HCT116 (cell line): Measurements from ENCODE around the gene FOXD1. TPM values are rescaled to one million over a fixed set of nuclear protein-coding genes. Genes with fewer than 3 reads are reported as not detected.

ENCODE experiments used
- ATAC-seq: fragments of 200-7000 bp; cut with Tn5 transposase; 2 replicates; pipeline ENCODE4 v1.9.1; 2020; ENCODE audit warnings: mild to moderate bottlenecking, moderate library complexity
- BruUV-seq: library from RNA; stranded (reverse); fragments of 400-500 nt; replicated peaks from 2 replicates; lab custom pipeline; 2021; lab: Mats Ljungman, UMichigan
- CTCF ChIA-PET: fragments of 300-600 bp; sonication (Branson Sonifier 250); formaldehyde crosslinking; loops from one replicate; lab custom pipeline; 2021; ENCODE audit warnings: antibody characterized with exemption; lab: Charles Lee
- POLR2A ChIA-PET: fragments of 300-600, 350-600 bp; sonication (Branson Sonifier 250); formaldehyde crosslinking; loops from one replicate; lab custom pipeline; 2021; ENCODE audit warnings: antibody characterized with exemption; lab: Charles Lee
- RAD21 ChIA-PET, 2 experiments: fragments of 300-600 bp; sonication (Branson Sonifier 250); formaldehyde crosslinking; loops; one replicate each; lab custom pipeline; 2023; ENCODE audit warnings: low total read pairs in 2 of 2; ENCODE audit not compliant: uncharacterized antibody in 2 of 2, unreplicated experiment in 2 of 2, low non-redundant PET in 1 of 2; lab: Charles Lee
- DNase-seq: peaks from one replicate; pipeline ENCODE4 v3.0.0-alpha.2; 2010; ENCODE audit warnings: low read depth, low spot score
- H2AFZ ChIP-seq: fragments of 200-600 bp; shearing (Covaris generic), sonication (generic); 2 replicates; pipeline ENCODE4 v1.6.1; 2017; ENCODE audit warnings: low read depth, mixed run types, mixed read lengths, antibody characterized with exemption, low read length; ENCODE audit not compliant: poor library complexity, severe bottlenecking
- H3K27ac ChIP-seq: 2 replicates; pipeline ENCODE4 v1.5.1; 2012; ENCODE audit warnings: low read depth, low read length
- H3K27me3 ChIP-seq: fragments of 200-600 bp; sonication (generic); 2 replicates; pipeline ENCODE4 v1.6.1; 2016; ENCODE audit warnings: mixed run types, low read length, mixed read lengths; ENCODE audit not compliant: insufficient read depth
- H3K36me3 ChIP-seq, 2 experiments: fragments of 200-500 bp in 1 of 2; fragments of 200-600 bp in 1 of 2; sonication (Bioruptor generic) in 1 of 2; sonication (generic) in 1 of 2; 2 replicates each; pipeline versions ENCODE4 v1.5.1 to v1.6.1; 2014 to 2016; ENCODE audit warnings: low read length in 2 of 2, inconsistent platforms in 1 of 2, mixed read lengths in 1 of 2, mixed run types in 1 of 2; ENCODE audit not compliant: insufficient read depth in 2 of 2, control insufficient read depth in 1 of 2
- H3K4me1 ChIP-seq, 2 experiments: fragments of 200-600 bp in 1 of 2; sonication (generic) in 1 of 2; 2 replicates each; pipeline versions ENCODE4 v1.5.1 to v1.6.1; 2012 to 2017; ENCODE audit warnings: low read length in 2 of 2, inconsistent platforms in 1 of 2, mild to moderate bottlenecking in 1 of 2, mixed read lengths in 1 of 2, mixed run types in 1 of 2, moderate library complexity in 1 of 2; ENCODE audit not compliant: insufficient read depth in 2 of 2, control insufficient read depth in 1 of 2
- H3K4me2 ChIP-seq: fragments of 200-600 bp; sonication (generic); 2 replicates; pipeline ENCODE4 v1.6.1; 2017; ENCODE audit warnings: mixed run types, low read length, mixed read lengths
- H3K4me3 ChIP-seq, 2 experiments: fragments of 200-600 bp in 1 of 2; sonication (generic) in 1 of 2; replicated peaks in 1 of 2; 2 replicates each; pipeline ENCODE4 v1.5.1; 2011 to 2016; ENCODE audit warnings: low read length in 2 of 2, control low read depth in 1 of 2, low read depth in 1 of 2, mild to moderate bottlenecking in 1 of 2, mixed read lengths in 1 of 2, mixed run types in 1 of 2
- H3K79me2 ChIP-seq: fragments of 200-600 bp; sonication (generic); 2 replicates; pipeline ENCODE4 v1.6.1; 2017; ENCODE audit warnings: mild to moderate bottlenecking, mixed run types, low read length, moderate library complexity, mixed read lengths; ENCODE audit not compliant: insufficient read depth
- H3K9ac ChIP-seq: fragments of 200-600 bp; sonication (generic); 2 replicates; pipeline ENCODE4 v1.6.1; 2016; ENCODE audit warnings: low read length, mixed read lengths
- H3K9me2 ChIP-seq: fragments of 200-600 bp; sonication (generic), shearing (Covaris generic); 2 replicates; pipeline ENCODE4 v1.6.1; 2017; ENCODE audit warnings: mixed run types, mild to moderate bottlenecking, moderate library complexity; ENCODE audit not compliant: insufficient read depth
- H3K9me3 ChIP-seq, 2 experiments: fragments of 200-500 bp in 1 of 2; fragments of 200-600 bp in 1 of 2; sonication (Bioruptor generic) in 1 of 2; sonication (generic) in 1 of 2; 2 replicates each; pipeline ENCODE4 v1.6.1; 2014 to 2017; ENCODE audit warnings: low read length in 2 of 2, mixed read lengths in 2 of 2, inconsistent platforms in 1 of 2, low read depth in 1 of 2, mild to moderate bottlenecking in 1 of 2, mixed run types in 1 of 2, moderate library complexity in 1 of 2; ENCODE audit not compliant: control insufficient read depth in 1 of 2, insufficient read depth in 1 of 2
- H4K20me1 ChIP-seq: fragments of 200-600 bp; sonication (generic), shearing (Covaris generic); 2 replicates; pipeline ENCODE4 v1.6.1; 2017; ENCODE audit warnings: mixed run types, mild to moderate bottlenecking, moderate library complexity; ENCODE audit not compliant: insufficient read depth
- CTCF ChIP-seq, 3 experiments: fragments of 200-600 bp in 1 of 3; sonication (generic) in 1 of 3; IDR thresholded peaks in 2 of 3; conservative IDR thresholded peaks in 1 of 3; 2 replicates each; pipeline ENCODE4 v1.5.1; 2012 to 2017; ENCODE audit warnings: low read depth in 2 of 3, low read length in 2 of 3, antibody characterized with exemption in 1 of 3, borderline replicate concordance in 1 of 3, control low read depth in 1 of 3, mild to moderate bottlenecking in 1 of 3, mixed read lengths in 1 of 3, mixed run types in 1 of 3, moderate library complexity in 1 of 3; ENCODE audit not compliant: insufficient read depth in 1 of 3
- EGR1 ChIP-seq: IDR thresholded peaks from 2 replicates; pipeline ENCODE4 v1.6.1; 2012; ENCODE audit warnings: low read depth
- ELF1 ChIP-seq: IDR thresholded peaks from 2 replicates; pipeline ENCODE4 v1.6.1; 2012; ENCODE audit warnings: low read depth, borderline replicate concordance
- JUND ChIP-seq: IDR thresholded peaks from 2 replicates; pipeline ENCODE4 v1.6.1; 2012
- POLR2AphosphoS5 ChIP-seq: IDR thresholded peaks from 2 replicates; pipeline ENCODE4 v1.6.1; 2011; ENCODE audit warnings: mild to moderate bottlenecking, low read depth, low read length, moderate library complexity
- RAD21 ChIP-seq: IDR thresholded peaks from 2 replicates; pipeline ENCODE4 v1.6.1; 2012; ENCODE audit warnings: low read depth, mild to moderate bottlenecking
- SRF ChIP-seq: IDR thresholded peaks from 2 replicates; pipeline ENCODE4 v1.6.1; 2012; ENCODE audit warnings: low read depth
- TCF7L2 ChIP-seq: IDR thresholded peaks from 2 replicates; pipeline ENCODE4 v1.7.0; 2011; ENCODE audit warnings: borderline replicate concordance, inconsistent platforms; ENCODE audit not compliant: insufficient read depth, insufficient read length; ENCODE audit errors: extremely low read depth
- intact Hi-C: fragments of 100-400 bp; cut with micrococcal nuclease; formaldehyde crosslinking; loops from 2 replicates; pipeline ENCODE4 v1.10.0; 2022
- total RNA-seq: library from RNA; stranded (reverse); gene quantifications from one replicate; pipeline ENCODE4 v1.2.1, GENCODE V29; 2021; ENCODE audit not compliant: unreplicated experiment
- TF ChIP-seq, protein P1 (sequence below): IDR thresholded peaks from 2 replicates; pipeline ENCODE4 v1.6.1; 2012; ENCODE audit warnings: low read depth
- TF ChIP-seq, protein P2 (sequence below): IDR thresholded peaks from 2 replicates; pipeline ENCODE4 v1.6.1; 2012

FOXD1 gene
- total RNA-seq, 1 experiment from 2014 or later, result 26.8 TPM

DNA sequence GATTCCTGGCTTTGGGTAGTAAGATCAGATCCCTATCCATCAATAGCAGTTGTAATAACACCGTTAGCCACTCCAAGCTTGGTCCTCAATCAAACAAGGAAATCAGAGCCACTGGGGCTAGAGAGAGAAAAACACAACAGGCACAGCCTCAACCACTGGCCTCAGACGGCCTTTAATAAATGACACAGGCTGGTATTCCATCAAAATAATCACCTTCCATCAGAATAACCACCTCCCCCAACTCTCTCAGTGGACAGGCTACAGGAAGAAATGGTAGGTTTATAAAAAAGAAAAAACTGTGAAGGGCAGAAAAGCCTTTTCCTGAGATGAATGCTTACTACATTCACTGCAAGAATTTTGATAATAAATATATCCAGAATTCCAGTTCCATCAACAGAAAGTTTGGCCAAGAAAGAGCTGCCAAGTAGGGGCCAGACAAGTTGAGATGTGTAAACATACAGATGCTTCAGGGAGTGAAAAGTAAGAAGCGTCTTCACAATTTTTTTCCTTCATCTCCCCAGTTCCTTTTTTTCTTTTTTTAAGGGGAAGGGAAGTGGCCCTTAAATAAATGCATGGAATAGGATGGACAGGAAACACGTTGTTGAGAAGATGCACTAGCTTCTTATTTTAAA lies 5.5 kb downstream of the FOXD1 start:
- H3K9ac ChIP-seq, result no peak overlapping the region
- no peak for ATAC-seq
- peaks cover 14 to 19% of the 10 kb centered on the region in 2 experiments; a peak in 3 of 4 replicates for H3K4me1 ChIP-seq
- intact Hi-C loops, result no loop called here
- no peaks in the 10 kb centered on the region for H3K36me3 ChIP-seq
- H3K27me3 ChIP-seq, result no peaks in the 10 kb centered on the region
- peaks cover 21% of the 10 kb centered on the region for H3K79me2 ChIP-seq
- no peak overlapping the region for H3K4me3 ChIP-seq
- no peaks in the 10 kb centered on the region for H3K9me2 ChIP-seq
- H4K20me1 ChIP-seq, result no peaks in the 10 kb centered on the region
- no peaks in the 10 kb centered on the region for H3K9me3 ChIP-seq
- ChIA-PET RAD21 (no interaction called here), CTCF (interaction anchor here (0.8 to 1.4 kb wide), 2 partner anchors 54 to 227 kb away, joined by 3 to 4 read pairs; no protein-coding TSS in a partner anchor), POLR2A (no interaction called here)
- H3K4me2 ChIP-seq, result no peak overlapping the region
- DNase-seq, result no peak
- no peak overlapping the region for H2AFZ ChIP-seq
- no peak for TF ChIP-seq EGR1
- TF ChIP-seq, protein P1, sequence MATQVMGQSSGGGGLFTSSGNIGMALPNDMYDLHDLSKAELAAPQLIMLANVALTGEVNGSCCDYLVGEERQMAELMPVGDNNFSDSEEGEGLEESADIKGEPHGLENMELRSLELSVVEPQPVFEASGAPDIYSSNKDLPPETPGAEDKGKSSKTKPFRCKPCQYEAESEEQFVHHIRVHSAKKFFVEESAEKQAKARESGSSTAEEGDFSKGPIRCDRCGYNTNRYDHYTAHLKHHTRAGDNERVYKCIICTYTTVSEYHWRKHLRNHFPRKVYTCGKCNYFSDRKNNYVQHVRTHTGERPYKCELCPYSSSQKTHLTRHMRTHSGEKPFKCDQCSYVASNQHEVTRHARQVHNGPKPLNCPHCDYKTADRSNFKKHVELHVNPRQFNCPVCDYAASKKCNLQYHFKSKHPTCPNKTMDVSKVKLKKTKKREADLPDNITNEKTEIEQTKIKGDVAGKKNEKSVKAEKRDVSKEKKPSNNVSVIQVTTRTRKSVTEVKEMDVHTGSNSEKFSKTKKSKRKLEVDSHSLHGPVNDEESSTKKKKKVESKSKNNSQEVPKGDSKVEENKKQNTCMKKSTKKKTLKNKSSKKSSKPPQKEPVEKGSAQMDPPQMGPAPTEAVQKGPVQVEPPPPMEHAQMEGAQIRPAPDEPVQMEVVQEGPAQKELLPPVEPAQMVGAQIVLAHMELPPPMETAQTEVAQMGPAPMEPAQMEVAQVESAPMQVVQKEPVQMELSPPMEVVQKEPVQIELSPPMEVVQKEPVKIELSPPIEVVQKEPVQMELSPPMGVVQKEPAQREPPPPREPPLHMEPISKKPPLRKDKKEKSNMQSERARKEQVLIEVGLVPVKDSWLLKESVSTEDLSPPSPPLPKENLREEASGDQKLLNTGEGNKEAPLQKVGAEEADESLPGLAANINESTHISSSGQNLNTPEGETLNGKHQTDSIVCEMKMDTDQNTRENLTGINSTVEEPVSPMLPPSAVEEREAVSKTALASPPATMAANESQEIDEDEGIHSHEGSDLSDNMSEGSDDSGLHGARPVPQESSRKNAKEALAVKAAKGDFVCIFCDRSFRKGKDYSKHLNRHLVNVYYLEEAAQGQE, result no peak
- TF ChIP-seq TCF7L2, result no peak
- no peak for TF ChIP-seq SRF
- no peak for TF ChIP-seq CTCF (IDR thresholded peaks at IDR 0.05 in 2 of 3, conservative IDR thresholded peaks at IDR 0.05 in 1 of 3; ENCODE audit: borderline replicate concordance in 1 of 3, insufficient read depth in 1 of 3, low read depth in 2 of 3, low read length in 2 of 3)
- TF ChIP-seq POLR2AphosphoS5, result no peak
- TF ChIP-seq RAD21, result no peak
- TF ChIP-seq, protein P2, sequence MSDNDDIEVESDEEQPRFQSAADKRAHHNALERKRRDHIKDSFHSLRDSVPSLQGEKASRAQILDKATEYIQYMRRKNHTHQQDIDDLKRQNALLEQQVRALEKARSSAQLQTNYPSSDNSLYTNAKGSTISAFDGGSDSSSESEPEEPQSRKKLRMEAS, result no peak
- no peak for TF ChIP-seq JUND
- TF ChIP-seq ELF1, result no peak
- TF ChIP-seq, all 23 proteins: peak for 0
- no peak overlapping the region for H3K27ac ChIP-seq
- no TSS peak for BruUV-seq
